Measurements from ENCODE around the gene CELF5. TPM values are rescaled to one million over a fixed set of nuclear protein-coding genes. Genes with fewer than 3 reads are reported as not detected.
"Not testable (repeated sequence)": the region's sequence is repeated elsewhere in the genome, so short reads cannot be mapped to it uniquely, and the experiment has no call there.

The CELF5 gene
- total RNA-seq, 2 donors from 2014 or later = 0.59 TPM; not detected in 1

GRCh38 chr19:3284759-3285646 is 60.5 kb downstream of the CELF5 start:
- ATAC-seq = peak; percentile 86 to 90
- Mint-ChIP-seq H3K27ac (no peak overlapping the region), H3K4me3 (peak overlapping the region; percentile 63), H3K4me1 (ENCODE audit: low read depth in 2 of 2) (peaks cover 0 to 8% of the 10 kb centered on the region in 2 donors), H3K9me3 (no peaks in the 10 kb centered on the region), H3K27me3 (peaks cover 4 to 6% of the 10 kb centered on the region in 2 donors), H3K36me3 (no peaks in the 10 kb centered on the region)
- DNase-seq (ENCODE audit: low spot score) = peak; percentile 83

- H3K9me3 Mint-ChIP-seq = no peaks in the 10 kb centered on the region
- no peaks in the 10 kb centered on the region for H3K36me3 Mint-ChIP-seq
- no peak for ATAC-seq
- H3K27ac Mint-ChIP-seq = no peak overlapping the region
- no peak for DNase-seq (ENCODE audit: low spot score)
- H3K27me3 Mint-ChIP-seq = peaks cover 4 to 6% of the 10 kb centered on the region in 2 donors
- no peak overlapping the region for H3K4me3 Mint-ChIP-seq
- peaks cover 0 to 8% of the 10 kb centered on the region in 2 donors for H3K4me1 Mint-ChIP-seq (ENCODE audit: low read depth in 2 of 2)
Measured at GRCh38 chr19:3285647-3286176, 61.3 kb downstream of the CELF5 start.

- Mint-ChIP-seq H3K9me3 (no peaks in the 10 kb centered on the region), H3K27ac (no peak overlapping the region), H3K27me3 (peaks cover 7 to 13% of the 10 kb centered on the region in 2 donors), H3K4me1 (ENCODE audit: low read depth in 2 of 2) (peaks cover 0 to 8% of the 10 kb centered on the region in 2 donors), H3K4me3 (no peak overlapping the region), H3K36me3 (no peaks in the 10 kb centered on the region)
- no peak for DNase-seq (ENCODE audit: low spot score)
- no peak for ATAC-seq
Measured at GRCh38 chr19:3287814-3288213, 63.4 kb downstream of the CELF5 start.

GRCh38 chr19:3288437-3288836 is 64.0 kb downstream of the CELF5 start:
- not testable (repeated sequence) for H3K4me3 Mint-ChIP-seq; ATAC-seq; H3K4me1 Mint-ChIP-seq (ENCODE audit: low read depth in 2 of 2); DNase-seq (ENCODE audit: low spot score); H3K27ac Mint-ChIP-seq; H3K9me3 Mint-ChIP-seq; H3K36me3 Mint-ChIP-seq
- peaks cover 7 to 13% of the 10 kb centered on the region in 2 donors for H3K27me3 Mint-ChIP-seq

GRCh38 chr19:3289971-3290569 is 65.6 kb downstream of the CELF5 start:
- ATAC-seq (no peak), DNase-seq (ENCODE audit: low spot score) (no peak)
- Mint-ChIP-seq H3K27ac (no peak overlapping the region), H3K36me3 (no peaks in the 10 kb centered on the region), H3K9me3 (no peaks in the 10 kb centered on the region), H3K27me3 (peaks cover 7 to 13% of the 10 kb centered on the region in 2 donors), H3K4me1 (ENCODE audit: low read depth in 2 of 2) (peaks cover 0 to 3% of the 10 kb centered on the region in 2 donors), H3K4me3 (no peak overlapping the region)

DNA sequence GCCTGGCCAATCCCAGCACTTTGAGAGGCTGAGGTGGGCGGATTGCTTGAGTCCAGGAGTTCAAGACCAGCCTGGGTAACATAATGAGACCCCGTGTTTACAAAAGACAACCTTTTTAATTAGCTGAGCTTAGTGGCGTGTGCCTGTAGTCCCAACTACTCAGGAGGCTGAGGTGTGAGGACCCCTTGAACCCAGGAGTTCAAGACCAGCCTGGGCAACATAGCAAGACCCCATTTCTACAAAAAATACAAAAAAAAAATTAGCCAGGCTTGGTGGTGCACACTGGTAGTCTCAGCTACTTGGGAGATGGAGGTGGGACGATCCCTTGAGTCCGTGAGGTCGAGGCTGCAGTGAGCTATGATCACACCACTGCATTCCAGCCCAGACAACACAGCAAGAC is 66.4 kb downstream of the CELF5 start:
- H3K27me3 Mint-ChIP-seq = peaks cover 7 to 13% of the 10 kb centered on the region in 2 donors
- H3K4me3 Mint-ChIP-seq; DNase-seq (ENCODE audit: low spot score); H3K36me3 Mint-ChIP-seq; H3K9me3 Mint-ChIP-seq; ATAC-seq; H3K4me1 Mint-ChIP-seq (ENCODE audit: low read depth in 2 of 2); H3K27ac Mint-ChIP-seq: not testable (repeated sequence)

GRCh38 chr19:3291644-3292043 is 67.2 kb downstream of the CELF5 start:
- Mint-ChIP-seq H3K27ac (no peak overlapping the region), H3K4me1 (ENCODE audit: low read depth in 2 of 2) (no peaks in the 10 kb centered on the region), H3K9me3 (no peaks in the 10 kb centered on the region), H3K27me3 (peaks cover 7 to 13% of the 10 kb centered on the region in 2 donors), H3K36me3 (no peaks in the 10 kb centered on the region), H3K4me3 (no peak overlapping the region)
- ATAC-seq (no peak), DNase-seq (ENCODE audit: low spot score) (no peak)

- H3K27me3 Mint-ChIP-seq = peaks cover 4 to 7% of the 10 kb centered on the region in 2 donors
- no peak for DNase-seq (ENCODE audit: low spot score)
- no peaks in the 10 kb centered on the region for H3K9me3 Mint-ChIP-seq
- H3K36me3 Mint-ChIP-seq = no peaks in the 10 kb centered on the region
- H3K4me1 Mint-ChIP-seq (ENCODE audit: low read depth in 2 of 2) = no peaks in the 10 kb centered on the region
- H3K4me3 Mint-ChIP-seq = no peak overlapping the region
- H3K27ac Mint-ChIP-seq = no peak overlapping the region
- ATAC-seq = no peak
Measured at GRCh38 chr19:3292958-3293529, 68.6 kb downstream of the CELF5 start.

DNA sequence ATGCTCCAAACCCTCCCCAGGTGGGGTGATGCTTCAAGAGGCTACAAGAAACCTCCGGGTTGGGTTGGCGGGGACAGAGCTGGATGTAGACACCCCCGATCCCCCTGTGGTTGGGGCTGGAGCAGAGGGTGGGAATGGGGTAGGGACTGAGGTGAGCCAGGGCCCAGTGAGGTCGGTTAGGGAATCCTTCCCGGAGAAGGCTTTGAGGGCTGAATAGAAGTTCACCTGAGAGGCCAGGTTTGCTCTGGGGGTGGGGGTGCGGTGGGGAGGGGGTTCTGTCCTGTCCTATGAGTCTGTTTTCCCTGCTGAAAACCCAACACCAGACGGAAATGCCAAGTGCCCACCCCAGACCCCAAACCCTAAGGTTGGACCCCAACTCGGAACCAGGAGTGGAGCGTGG is 69.1 kb downstream of the CELF5 start:
- peaks cover 4 to 8% of the 10 kb centered on the region in 2 donors for H3K27me3 Mint-ChIP-seq
- H3K9me3 Mint-ChIP-seq = no peaks in the 10 kb centered on the region
- ATAC-seq (no peak), DNase-seq (ENCODE audit: low spot score) (no peak)
- no peak overlapping the region for H3K27ac Mint-ChIP-seq
- no peaks in the 10 kb centered on the region for H3K36me3 Mint-ChIP-seq
- H3K4me3 Mint-ChIP-seq = no peak overlapping the region
- no peaks in the 10 kb centered on the region for H3K4me1 Mint-ChIP-seq (ENCODE audit: low read depth in 2 of 2)

GRCh38 chr19:3294080-3294850 is 69.8 kb downstream of the CELF5 start:
- Mint-ChIP-seq H3K4me3 (no peak overlapping the region), H3K27ac (no peak overlapping the region), H3K36me3 (no peaks in the 10 kb centered on the region), H3K4me1 (ENCODE audit: low read depth in 2 of 2) (no peaks in the 10 kb centered on the region), H3K9me3 (no peaks in the 10 kb centered on the region), H3K27me3 (peaks cover 4 to 15% of the 10 kb centered on the region in 2 donors)
- ATAC-seq (no peak), DNase-seq (ENCODE audit: low spot score) (no peak)

- H3K4me1 Mint-ChIP-seq (ENCODE audit: low read depth in 2 of 2) = no peaks in the 10 kb centered on the region
- H3K9me3 Mint-ChIP-seq = no peaks in the 10 kb centered on the region
- H3K27me3 Mint-ChIP-seq = peaks cover 4 to 20% of the 10 kb centered on the region in 2 donors
- no peak overlapping the region for H3K4me3 Mint-ChIP-seq
- DNase-seq (ENCODE audit: low spot score) = no peak
- no peaks in the 10 kb centered on the region for H3K36me3 Mint-ChIP-seq
- H3K27ac Mint-ChIP-seq = no peak overlapping the region
- ATAC-seq = no peak
Measured at GRCh38 chr19:3295581-3295980, 71.1 kb downstream of the CELF5 start.

- no peak for ATAC-seq
- no peak overlapping the region for H3K4me3 Mint-ChIP-seq
- H3K4me1 Mint-ChIP-seq (ENCODE audit: low read depth in 2 of 2) = no peaks in the 10 kb centered on the region
- no peaks in the 10 kb centered on the region for H3K36me3 Mint-ChIP-seq
- no peak overlapping the region for H3K27ac Mint-ChIP-seq
- H3K9me3 Mint-ChIP-seq = no peaks in the 10 kb centered on the region
- DNase-seq (ENCODE audit: low spot score) = no peak
- H3K27me3 Mint-ChIP-seq = peaks cover 4 to 20% of the 10 kb centered on the region in 2 donors
Measured at GRCh38 chr19:3296034-3296433, 71.6 kb downstream of the CELF5 start.

DNA sequence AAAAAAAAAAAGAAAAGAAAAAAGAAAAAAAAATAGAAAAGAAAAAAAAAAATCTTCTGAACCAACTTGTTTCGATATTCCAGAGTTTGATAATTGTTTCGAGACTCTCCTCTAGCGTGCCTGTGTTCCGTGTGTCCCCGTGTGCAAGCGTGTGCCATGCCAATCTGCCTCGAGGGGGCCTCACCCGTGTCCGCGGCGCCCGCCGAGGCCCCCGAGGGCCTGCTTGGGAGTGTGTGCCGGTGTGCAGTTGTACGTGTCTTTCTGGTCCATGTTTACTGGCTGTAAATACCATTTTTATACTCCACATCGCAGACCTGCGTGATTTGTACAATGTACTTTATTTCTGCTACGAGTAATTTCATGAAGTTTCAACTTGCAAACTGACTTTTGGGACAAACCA is 72.0 kb downstream of the CELF5 start:
- no peaks in the 10 kb centered on the region for H3K36me3 Mint-ChIP-seq
- H3K4me1 Mint-ChIP-seq (ENCODE audit: low read depth in 2 of 2) = no peaks in the 10 kb centered on the region
- no peak overlapping the region for H3K27ac Mint-ChIP-seq
- DNase-seq (ENCODE audit: low spot score) (no peak), ATAC-seq (no peak)
- H3K4me3 Mint-ChIP-seq = no peak overlapping the region
- H3K27me3 Mint-ChIP-seq = peaks cover 4 to 20% of the 10 kb centered on the region in 2 donors
- no peaks in the 10 kb centered on the region for H3K9me3 Mint-ChIP-seq

Data from natural killer cell treated with Interleukin-12 subunit alpha and Interleukin-12 subunit beta and Interleukin-15 and Interleukin-18, amount 100 ng/mL, for 72 hours (primary cell).